Astrocyte (in vitro differentiated cells and primary cell): ENCODE data around the gene MACC1. TPM values are rescaled to one million over a fixed set of nuclear protein-coding genes. Genes with fewer than 3 reads are reported as not detected.

Experiments used
- DNase-seq: peaks from one replicate; pipeline ENCODE4 v3.0.0-alpha.2; 2010; ENCODE audit warnings: low read depth
- FAIRE-seq: peaks from 2 replicates; lab custom pipeline; 2011; peaks lifted over from hg19 to GRCh38; lab: Jason Lieb, UNC
- H2AFZ ChIP-seq: 2 replicates; pipeline ENCODE4 v1.6.0; 2012; ENCODE audit warnings: low read depth, low read length, inconsistent platforms
- H3K27ac ChIP-seq: 2 replicates; pipeline ENCODE4 v1.5.1; 2011; ENCODE audit warnings: low read depth, low read length, inconsistent platforms
- H3K27me3 ChIP-seq: 2 replicates; pipeline ENCODE4 v1.6.0; 2011; ENCODE audit warnings: low read length, inconsistent platforms; ENCODE audit not compliant: insufficient read depth
- H3K36me3 ChIP-seq: 2 replicates; pipeline ENCODE4 v1.5.1; 2011; ENCODE audit warnings: low read length, inconsistent platforms; ENCODE audit not compliant: insufficient read depth
- H3K4me1 ChIP-seq: 2 replicates; pipeline ENCODE4 v1.5.1; 2011; ENCODE audit warnings: low read length, inconsistent platforms; ENCODE audit not compliant: insufficient read depth
- H3K4me2 ChIP-seq: 2 replicates; pipeline ENCODE4 v1.6.0; 2012; ENCODE audit warnings: low read length, inconsistent platforms
- H3K4me3 ChIP-seq: 2 replicates; pipeline ENCODE4 v1.5.1; 2011; ENCODE audit warnings: low read depth, mild to moderate bottlenecking, low read length, inconsistent platforms; ENCODE audit not compliant: insufficient read depth
- H3K79me2 ChIP-seq: 2 replicates; pipeline ENCODE4 v1.6.0; 2012; ENCODE audit warnings: mild to moderate bottlenecking, low read length, inconsistent platforms; ENCODE audit not compliant: insufficient read depth
- H3K9ac ChIP-seq: 2 replicates; pipeline ENCODE4 v1.6.0; 2012; ENCODE audit warnings: mild to moderate bottlenecking, low read length, inconsistent platforms
- H3K9me3 ChIP-seq: 2 replicates; pipeline ENCODE4 v1.5.1; 2012; ENCODE audit warnings: low read depth, mild to moderate bottlenecking, low read length, inconsistent platforms; ENCODE audit not compliant: insufficient read depth
- H4K20me1 ChIP-seq: 2 replicates; pipeline ENCODE4 v1.6.0; 2012; ENCODE audit warnings: low read length, inconsistent platforms; ENCODE audit not compliant: insufficient read depth
- H3K27ac Mint-ChIP-seq: one replicate; pipeline ENCODE4 v1.8.0; 2021; ENCODE audit warnings: mild to moderate bottlenecking, mixed read lengths; ENCODE audit not compliant: unreplicated experiment
- H3K27me3 Mint-ChIP-seq: one replicate; pipeline ENCODE4 v1.8.0; 2021; ENCODE audit warnings: low read depth, mixed read lengths; ENCODE audit not compliant: unreplicated experiment
- H3K36me3 Mint-ChIP-seq: one replicate; pipeline ENCODE4 v1.8.0; 2021; ENCODE audit warnings: low read depth, mixed read lengths; ENCODE audit not compliant: unreplicated experiment
- H3K4me1 Mint-ChIP-seq: one replicate; pipeline ENCODE4 v1.8.0; 2021; ENCODE audit warnings: low read depth, mixed read lengths; ENCODE audit not compliant: unreplicated experiment
- H3K4me3 Mint-ChIP-seq: one replicate; pipeline ENCODE4 v1.8.0; 2021; ENCODE audit warnings: mild to moderate bottlenecking, moderate library complexity, mixed read lengths; ENCODE audit not compliant: unreplicated experiment
- H3K9me3 Mint-ChIP-seq: one replicate; pipeline ENCODE4 v1.8.0; 2021; ENCODE audit warnings: mild to moderate bottlenecking, mixed read lengths; ENCODE audit not compliant: unreplicated experiment
- CTCF ChIP-seq: IDR thresholded peaks from 2 replicates; pipeline ENCODE4 v1.5.1; 2011; ENCODE audit warnings: low read depth, mild to moderate bottlenecking, inconsistent platforms, low read length, moderate library complexity; ENCODE audit not compliant: insufficient read depth
- EZH2 ChIP-seq: IDR thresholded peaks from 2 replicates; pipeline ENCODE4 v1.6.1; 2012; ENCODE audit warnings: mild to moderate bottlenecking, low read length, inconsistent platforms; ENCODE audit not compliant: insufficient read depth
- total RNA-seq: library from RNA; stranded (reverse); gene quantifications from 2 replicates; pipeline ENCODE4 v1.2.1, GENCODE V29; 2021

Gene MACC1
- total RNA-seq, 1 donor from 2014 or later, result 2.0 TPM

- Histone ChIP-seq H3K27ac (peak overlapping the region; percentile 87), H2AFZ (no peak overlapping the region), H3K9ac (peak overlapping the region; percentile 68), H3K27me3 (no peaks in the 10 kb centered on the region), H3K36me3 (no peaks in the 10 kb centered on the region), H3K79me2 (no peaks in the 10 kb centered on the region), H3K4me3 (no peak overlapping the region), H4K20me1 (no peaks in the 10 kb centered on the region), H3K4me2 (peak overlapping the region; percentile 54), H3K4me1 (peaks cover 37% of the 10 kb centered on the region), H3K9me3 (no peaks in the 10 kb centered on the region)
- TF ChIP-seq EZH2 (no peak), CTCF (no peak)
- Mint-ChIP-seq H3K27ac (peak overlapping the region; percentile 92), H3K9me3 (no peaks in the 10 kb centered on the region), H3K4me1 (peaks cover 55% of the 10 kb centered on the region), H3K27me3 (no peaks in the 10 kb centered on the region), H3K36me3 (no peaks in the 10 kb centered on the region), H3K4me3 (no peak overlapping the region)
- peak; percentile 26 for FAIRE-seq
- peak; percentile 99 for DNase-seq
These were observed 2.5 kb upstream of the MACC1 start for GRCh38 chr7:20219446-20220292.

- Mint-ChIP-seq H3K9me3 (no peaks in the 10 kb centered on the region), H3K4me3 (no peak overlapping the region), H3K27me3 (no peaks in the 10 kb centered on the region), H3K4me1 (peaks cover 55% of the 10 kb centered on the region), H3K27ac (peak overlapping the region; percentile 92), H3K36me3 (no peaks in the 10 kb centered on the region)
- TF ChIP-seq CTCF (no peak), EZH2 (no peak)
- Histone ChIP-seq H3K4me2 (peak overlapping the region; percentile 54), H3K27ac (peak overlapping the region; percentile 87), H3K36me3 (no peaks in the 10 kb centered on the region), H4K20me1 (no peaks in the 10 kb centered on the region), H2AFZ (no peak overlapping the region), H3K9me3 (no peaks in the 10 kb centered on the region), H3K9ac (peak overlapping the region; percentile 27), H3K4me3 (no peak overlapping the region), H3K79me2 (no peaks in the 10 kb centered on the region), H3K27me3 (no peaks in the 10 kb centered on the region), H3K4me1 (peaks cover 37% of the 10 kb centered on the region)
- FAIRE-seq (no peak), DNase-seq (no peak)
These were observed 1.9 kb upstream of the MACC1 start for GRCh38 chr7:20219062-20219445.

GRCh38 chr7:20218279-20218678, 1.1 kb upstream of the MACC1 start:
- no peaks in the 10 kb centered on the region for H3K9me3 Mint-ChIP-seq
- H3K27me3 ChIP-seq, result no peaks in the 10 kb centered on the region
- peaks cover 51% of the 10 kb centered on the region for H3K4me1 Mint-ChIP-seq
- H3K9me3 ChIP-seq, result no peaks in the 10 kb centered on the region
- DNase-seq (no peak), FAIRE-seq (no peak)
- peaks cover 34% of the 10 kb centered on the region for H3K4me1 ChIP-seq
- no peaks in the 10 kb centered on the region for H3K36me3 Mint-ChIP-seq
- H3K27ac ChIP-seq, result no peak overlapping the region
- no peaks in the 10 kb centered on the region for H3K36me3 ChIP-seq
- no peak overlapping the region for H3K4me3 Mint-ChIP-seq
- H3K27me3 Mint-ChIP-seq, result no peaks in the 10 kb centered on the region
- H3K4me2 ChIP-seq, result peak overlapping the region; percentile 9
- no peaks in the 10 kb centered on the region for H3K79me2 ChIP-seq
- H3K27ac Mint-ChIP-seq, result no peak overlapping the region
- H3K4me3 ChIP-seq, result no peak overlapping the region
- H2AFZ ChIP-seq, result no peak overlapping the region
- H4K20me1 ChIP-seq, result no peaks in the 10 kb centered on the region
- H3K9ac ChIP-seq, result no peak overlapping the region
- TF ChIP-seq CTCF, result no peak
- TF ChIP-seq EZH2, result no peak
